ENCODE measurements around the gene DNAJC3.
"Not testable (repeated sequence)": the region's sequence is repeated elsewhere in the genome, so short reads cannot be mapped to it uniquely, and the experiment has no call there.

The DNAJC3 gene

GRCh38 chr13:95676762-95677563, at the start of gene DNAJC3:
TSS of gene DNAJC3 (plus strand) at chr13:95677139. CDS start at chr13:95677256, 117 bp downstream.
- DNase-seq: peak; percentile 94

GRCh38 chr13:95627590-95627989, 49.3 kb upstream of the DNAJC3 start:
- DNase-seq: peak; percentile 13

- DNase-seq: no peak
These were observed 48.5 kb upstream of the DNAJC3 start for GRCh38 chr13:95628488-95628887.

- no peak for DNase-seq
These were observed 47.9 kb upstream of the DNAJC3 start for GRCh38 chr13:95629071-95629470.

- DNase-seq: no peak
These were observed 46.3 kb upstream of the DNAJC3 start for GRCh38 chr13:95630593-95630992.

GRCh38 chr13:95636853-95637252, 40.1 kb upstream of the DNAJC3 start:
- no peak for DNase-seq

DNA sequence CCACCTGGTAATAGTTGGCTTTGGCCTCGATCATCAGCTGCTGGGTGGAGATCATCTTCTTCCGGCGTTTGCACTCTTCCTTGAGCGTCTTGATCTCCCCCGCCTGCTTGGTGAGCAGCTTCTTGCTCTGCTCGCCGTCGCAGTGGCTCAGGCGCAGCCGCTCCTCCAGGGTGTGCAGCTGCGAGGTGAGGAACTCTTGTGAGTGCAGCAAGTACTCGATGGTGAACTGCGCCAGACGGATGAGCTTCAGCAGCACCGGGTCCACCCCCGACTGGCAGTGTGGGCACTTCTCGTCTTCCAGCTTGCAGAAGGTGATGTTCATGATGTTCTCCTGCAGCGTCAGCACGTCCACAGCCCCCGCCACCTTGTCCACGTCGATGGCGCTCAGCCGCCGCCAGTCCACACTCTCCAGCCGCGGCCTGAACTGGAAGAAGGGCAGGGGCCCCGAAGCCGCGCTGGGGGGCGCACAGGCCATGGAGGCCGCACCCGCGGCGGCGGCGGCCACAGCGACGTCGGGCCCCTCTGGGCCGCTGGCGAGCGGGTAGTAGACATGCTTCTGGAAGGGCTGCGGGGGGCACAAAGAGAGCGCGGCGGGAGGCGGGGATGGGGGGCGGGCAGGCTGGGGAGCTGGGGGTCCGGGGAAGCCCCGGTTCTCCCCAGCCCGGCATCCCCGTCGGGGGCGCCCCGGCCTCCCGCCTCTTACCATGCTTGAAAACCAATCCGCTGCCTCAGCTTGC, 35.5 kb upstream of the DNAJC3 start:
- DNase-seq: no peak

DNA sequence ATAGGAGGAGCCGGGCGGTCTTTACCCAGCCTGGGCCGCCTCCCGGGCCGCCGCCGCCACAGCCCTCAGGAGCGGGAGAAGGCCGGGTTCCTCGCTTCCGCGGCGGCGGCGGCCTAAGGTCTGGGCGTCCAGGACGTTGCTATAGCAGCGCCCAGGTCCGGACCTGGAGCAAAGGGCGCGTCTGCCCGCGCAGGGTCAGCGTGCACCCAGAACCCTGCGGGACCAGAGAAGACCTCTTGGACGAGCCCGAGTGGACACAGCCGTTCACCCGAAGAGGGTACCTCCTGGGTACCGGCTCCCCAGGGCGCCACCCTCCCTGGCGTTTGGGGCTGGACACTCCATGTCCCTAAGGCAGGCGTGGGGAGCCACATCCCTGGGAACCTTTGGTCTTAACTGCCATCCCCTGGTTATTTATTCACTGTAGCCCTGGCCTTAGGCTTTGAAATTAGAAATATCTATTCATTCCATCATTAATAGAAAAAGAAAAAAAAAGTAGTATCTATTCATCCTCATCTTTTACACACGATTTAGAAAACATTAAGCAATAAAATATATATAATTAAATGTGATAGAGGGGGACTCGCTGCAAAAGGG, 34.8 kb upstream of the DNAJC3 start:
- peak; percentile 11 for DNase-seq

DNA sequence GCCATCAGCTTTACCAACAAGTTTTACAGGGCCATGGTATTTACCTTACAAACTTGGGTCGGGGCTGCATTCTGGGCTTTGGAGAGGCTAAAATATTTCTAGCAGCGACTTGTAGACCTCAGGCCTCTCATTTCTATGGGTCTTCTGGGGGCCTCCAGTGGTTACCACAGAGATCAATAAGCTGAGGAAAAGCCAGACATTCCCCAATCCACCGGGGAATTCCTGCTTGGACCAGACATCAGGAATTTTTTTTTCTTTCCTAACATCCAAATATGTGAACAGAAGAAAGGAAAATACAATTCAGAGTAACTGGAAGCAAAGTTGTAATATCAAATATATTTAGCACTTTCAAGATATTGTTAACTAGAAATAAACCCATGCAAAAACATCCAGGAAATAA, 33.9 kb upstream of the DNAJC3 start:
- DNase-seq: no peak

GRCh38 chr13:95643571-95643935, 33.4 kb upstream of the DNAJC3 start:
- no peak for DNase-seq

- DNase-seq: no peak
These were observed 32.9 kb upstream of the DNAJC3 start for GRCh38 chr13:95643936-95644598.

DNA sequence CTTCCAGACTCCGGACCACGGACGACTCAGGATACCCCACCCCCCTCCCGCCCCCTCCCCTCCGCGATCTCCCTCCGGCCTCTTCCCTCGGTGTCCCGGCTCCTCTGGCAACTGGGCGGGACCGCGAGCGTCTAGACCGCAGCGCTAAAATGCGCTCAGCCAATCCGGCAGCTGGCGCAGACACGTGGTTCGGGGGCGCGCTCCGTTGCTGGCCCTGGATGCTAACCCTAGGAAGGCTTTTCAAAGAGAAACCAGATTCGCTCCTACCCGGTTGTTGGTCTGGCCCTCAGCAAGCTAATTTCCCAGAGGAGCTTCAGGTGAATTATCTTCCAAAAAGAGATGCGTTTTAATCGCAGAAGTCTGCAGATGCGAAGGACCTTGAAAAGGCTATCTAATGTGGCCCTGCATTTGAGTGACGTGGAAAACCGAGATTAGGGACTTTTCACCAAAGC, 32.3 kb upstream of the DNAJC3 start, which contains the start of gene DZIP1:
TSS of gene DZIP1 (minus strand) at position 106 of the 452 bp plus-strand sequence. CDS start 2,677 bp downstream, outside the sequence.
- DNase-seq: peak; percentile 63

DNA sequence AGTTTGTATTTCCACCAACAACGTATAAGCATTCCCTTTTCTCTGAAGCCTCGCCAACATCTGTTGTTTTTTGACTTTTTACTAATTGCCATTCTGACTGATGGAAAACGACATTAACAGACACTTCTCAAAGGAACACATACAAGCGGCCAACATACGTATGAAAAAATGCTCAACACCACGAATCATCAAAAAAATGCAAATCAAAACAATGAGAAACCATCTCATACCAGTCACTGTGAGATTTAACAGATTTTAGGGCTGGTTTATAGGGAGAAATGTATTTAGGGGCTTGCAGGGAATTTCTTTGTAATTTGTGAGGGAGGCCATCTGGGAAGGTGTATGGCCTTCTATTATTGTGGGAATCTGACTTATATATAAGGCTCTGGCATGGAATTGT, 29.6 kb upstream of the DNAJC3 start:
- DNase-seq: no peak

DNA sequence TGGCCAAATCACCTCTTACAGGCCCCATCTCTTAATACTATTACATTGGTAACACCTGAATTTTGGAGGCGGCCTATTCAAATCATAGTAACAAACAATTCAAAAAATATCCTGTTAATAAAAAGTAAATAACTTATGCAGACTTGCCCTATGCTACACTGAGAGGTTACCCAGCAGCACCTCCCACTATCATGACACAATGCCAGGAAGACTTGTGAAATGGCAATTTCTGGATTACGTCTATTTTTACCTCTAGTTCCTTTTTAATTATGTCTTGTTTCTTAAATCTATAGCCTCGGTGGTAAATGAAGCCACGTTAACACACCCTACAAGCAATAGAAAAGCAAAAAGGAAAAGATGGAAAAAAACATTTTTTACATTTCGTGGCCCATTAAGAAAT, 26.2 kb upstream of the DNAJC3 start:
- DNase-seq: no peak

GRCh38 chr13:95652244-95652764, 24.6 kb upstream of the DNAJC3 start:
- DNase-seq: no peak

GRCh38 chr13:95652821-95653220, 24.1 kb upstream of the DNAJC3 start:
- no peak for DNase-seq

GRCh38 chr13:95656386-95657015, 20.4 kb upstream of the DNAJC3 start:
- no peak for DNase-seq

DNA sequence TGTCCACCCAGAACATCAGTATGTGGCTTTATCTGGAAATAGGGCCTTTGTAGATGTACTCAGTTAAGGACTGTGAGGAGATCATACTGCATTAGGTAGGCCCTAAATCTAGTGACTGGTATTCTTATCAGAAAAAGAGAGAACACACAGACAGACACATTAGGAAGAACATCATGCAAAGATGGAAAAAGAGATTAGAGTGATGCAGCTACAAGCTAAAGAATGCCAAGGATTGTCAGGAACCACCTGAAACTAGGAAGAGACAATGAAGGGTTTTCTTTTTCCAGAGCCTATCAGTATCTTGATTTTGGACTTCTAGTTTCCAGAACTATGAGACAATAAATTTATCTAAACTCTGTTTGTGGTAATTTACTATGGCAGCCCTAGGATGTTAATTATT, 17.4 kb upstream of the DNAJC3 start:
- DNase-seq: no peak

- DNase-seq: peak; percentile 37
These were observed 15.9 kb upstream of the DNAJC3 start for GRCh38 chr13:95660981-95661581.

GRCh38 chr13:95667235-95667634, 9.7 kb upstream of the DNAJC3 start:
- DNase-seq: not testable (repeated sequence)

DNA sequence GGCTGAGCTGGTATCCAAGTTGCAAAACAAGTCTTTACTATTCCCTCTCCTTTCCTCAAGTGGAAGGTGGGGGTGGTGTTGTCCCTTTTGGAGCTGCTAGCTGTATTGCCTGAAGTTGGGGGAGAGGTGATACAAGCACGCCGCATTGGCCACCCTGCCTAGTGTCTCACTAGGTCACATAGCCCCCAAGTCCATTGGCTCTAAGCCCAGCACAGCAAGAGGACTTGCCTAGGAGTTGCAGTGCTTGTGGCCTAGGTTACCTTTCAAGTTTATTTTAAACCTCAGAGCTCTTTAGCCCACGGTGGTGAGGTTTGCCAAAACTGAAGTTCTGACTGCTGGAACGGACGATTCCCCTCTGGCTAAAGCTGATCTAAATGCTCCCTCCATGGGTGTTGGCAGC, 5.3 kb upstream of the DNAJC3 start:
- no peak for DNase-seq
